ENCODE data around the gene PRR3. TPM values are rescaled to one million over a fixed set of nuclear protein-coding genes. Genes with fewer than 3 reads are reported as not detected.

The PRR3 gene
- total and polyA plus RNA-seq, 9 of the 15 experiments (the other 6 are each of a cell fraction or from before 2014, with no cell fraction given), result 23.5 to 59.6 (median 28.8) TPM

GRCh38 chr6:30508890-30509736 lies 48.0 kb upstream of the PRR3 start (continued):
- TF ChIP-seq, protein P1, sequence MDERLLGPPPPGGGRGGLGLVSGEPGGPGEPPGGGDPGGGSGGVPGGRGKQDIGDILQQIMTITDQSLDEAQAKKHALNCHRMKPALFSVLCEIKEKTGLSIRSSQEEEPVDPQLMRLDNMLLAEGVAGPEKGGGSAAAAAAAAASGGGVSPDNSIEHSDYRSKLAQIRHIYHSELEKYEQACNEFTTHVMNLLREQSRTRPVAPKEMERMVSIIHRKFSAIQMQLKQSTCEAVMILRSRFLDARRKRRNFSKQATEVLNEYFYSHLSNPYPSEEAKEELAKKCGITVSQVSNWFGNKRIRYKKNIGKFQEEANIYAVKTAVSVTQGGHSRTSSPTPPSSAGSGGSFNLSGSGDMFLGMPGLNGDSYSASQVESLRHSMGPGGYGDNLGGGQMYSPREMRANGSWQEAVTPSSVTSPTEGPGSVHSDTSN (CRISPR knock-in tag; IDR thresholded peaks at IDR 0.05; ENCODE audit: low read depth), result no peak
- TF ChIP-seq, protein P1 (tag; conservative IDR thresholded peaks at IDR 0.05; ENCODE audit: low read depth), result no peak
- TF ChIP-seq POLR2A (conservative IDR thresholded peaks at IDR 0.05) (no peak), CEBPZ (IDR thresholded peaks at IDR 0.05; ENCODE audit: borderline replicate concordance, low read depth, low read length) (no peak), COPS2 (conservative IDR thresholded peaks at IDR 0.05) (no peak), MXI1 (IDR thresholded peaks at IDR 0.05; ENCODE audit: low read depth, low read length) (no peak), ZNF696 (CRISPR knock-in tag; conservative IDR thresholded peaks at IDR 0.05) (no peak), PHB2 (IDR thresholded peaks at IDR 0.05; ENCODE audit: low read depth) (0 out of 2 replicates have a peak, but pooled peaks have one; percentile 11), ZBTB43 (CRISPR knock-in tag; IDR thresholded peaks at IDR 0.05) (no peak), ZNF583 (CRISPR knock-in tag; IDR thresholded peaks at IDR 0.05) (0 out of 2 replicates have a peak, but pooled peaks have one; percentile 9), PTRF (tag; IDR thresholded peaks at IDR 0.05) (no peak)
- TF ChIP-seq, protein P2, sequence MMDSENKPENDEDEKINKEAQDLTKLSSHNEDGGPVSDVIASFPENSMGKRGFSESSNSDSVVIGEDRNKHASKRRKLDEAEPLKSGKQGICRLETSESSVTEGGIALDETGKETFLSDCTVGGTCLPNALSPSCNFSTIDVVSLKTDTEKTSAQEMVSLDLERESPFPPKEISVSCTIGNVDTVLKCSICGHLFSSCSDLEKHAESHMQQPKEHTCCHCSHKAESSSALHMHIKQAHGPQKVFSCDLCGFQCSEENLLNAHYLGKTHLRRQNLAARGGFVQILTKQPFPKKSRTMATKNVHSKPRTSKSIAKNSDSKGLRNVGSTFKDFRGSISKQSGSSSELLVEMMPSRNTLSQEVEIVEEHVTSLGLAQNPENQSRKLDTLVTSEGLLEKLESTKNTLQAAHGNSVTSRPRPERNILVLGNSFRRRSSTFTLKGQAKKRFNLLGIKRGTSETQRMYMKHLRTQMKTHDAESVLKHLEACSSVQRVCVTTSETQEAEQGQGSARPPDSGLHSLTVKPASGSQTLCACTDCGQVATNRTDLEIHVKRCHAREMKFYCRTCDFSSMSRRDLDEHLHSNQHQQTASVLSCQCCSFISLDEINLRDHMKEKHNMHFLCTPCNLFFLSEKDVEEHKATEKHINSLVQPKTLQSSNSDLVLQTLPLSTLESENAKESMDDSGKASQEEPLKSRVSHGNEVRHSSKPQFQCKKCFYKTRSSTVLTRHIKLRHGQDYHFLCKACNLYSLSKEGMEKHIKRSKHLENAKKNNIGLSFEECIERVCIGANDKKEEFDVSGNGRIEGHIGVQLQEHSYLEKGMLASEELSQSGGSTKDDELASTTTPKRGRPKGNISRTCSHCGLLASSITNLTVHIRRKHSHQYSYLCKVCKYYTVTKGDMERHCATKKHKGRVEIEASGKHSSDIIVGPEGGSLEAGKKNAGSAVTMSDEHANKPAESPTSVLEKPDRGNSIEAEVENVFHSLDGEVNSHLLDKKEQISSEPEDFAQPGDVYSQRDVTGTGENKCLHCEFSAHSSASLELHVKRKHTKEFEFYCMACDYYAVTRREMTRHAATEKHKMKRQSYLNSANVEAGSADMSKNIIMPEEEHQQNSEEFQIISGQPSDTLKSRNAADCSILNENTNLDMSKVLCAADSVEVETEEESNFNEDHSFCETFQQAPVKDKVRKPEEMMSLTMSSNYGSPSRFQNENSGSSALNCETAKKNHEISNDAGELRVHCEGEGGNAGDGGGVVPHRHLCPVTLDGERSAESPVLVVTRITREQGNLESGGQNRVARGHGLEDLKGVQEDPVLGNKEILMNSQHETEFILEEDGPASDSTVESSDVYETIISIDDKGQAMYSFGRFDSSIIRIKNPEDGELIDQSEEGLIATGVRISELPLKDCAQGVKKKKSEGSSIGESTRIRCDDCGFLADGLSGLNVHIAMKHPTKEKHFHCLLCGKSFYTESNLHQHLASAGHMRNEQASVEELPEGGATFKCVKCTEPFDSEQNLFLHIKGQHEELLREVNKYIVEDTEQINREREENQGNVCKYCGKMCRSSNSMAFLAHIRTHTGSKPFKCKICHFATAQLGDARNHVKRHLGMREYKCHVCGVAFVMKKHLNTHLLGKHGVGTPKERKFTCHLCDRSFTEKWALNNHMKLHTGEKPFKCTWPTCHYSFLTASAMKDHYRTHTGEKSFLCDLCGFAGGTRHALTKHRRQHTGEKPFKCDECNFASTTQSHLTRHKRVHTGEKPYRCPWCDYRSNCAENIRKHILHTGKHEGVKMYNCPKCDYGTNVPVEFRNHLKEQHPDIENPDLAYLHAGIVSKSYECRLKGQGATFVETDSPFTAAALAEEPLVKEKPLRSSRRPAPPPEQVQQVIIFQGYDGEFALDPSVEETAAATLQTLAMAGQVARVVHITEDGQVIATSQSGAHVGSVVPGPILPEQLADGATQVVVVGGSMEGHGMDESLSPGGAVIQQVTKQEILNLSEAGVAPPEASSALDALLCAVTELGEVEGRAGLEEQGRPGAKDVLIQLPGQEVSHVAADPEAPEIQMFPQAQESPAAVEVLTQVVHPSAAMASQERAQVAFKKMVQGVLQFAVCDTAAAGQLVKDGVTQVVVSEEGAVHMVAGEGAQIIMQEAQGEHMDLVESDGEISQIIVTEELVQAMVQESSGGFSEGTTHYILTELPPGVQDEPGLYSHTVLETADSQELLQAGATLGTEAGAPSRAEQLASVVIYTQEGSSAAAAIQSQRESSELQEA (IDR thresholded peaks at IDR 0.05; ENCODE audit: low read depth), result no peak
